GM12878 (cell line): Measurements from ENCODE around the gene CFI.

Experiments used
- BACH1 ChIP-seq: fragments of 450-650 bp; IDR thresholded peaks from 2 replicates; pipeline ENCODE4 v1.6.1; 2017; ENCODE audit warnings: mild to moderate bottlenecking, borderline replicate concordance
- CBX3 ChIP-seq: fragments of 200-600 bp; sonication (generic); IDR thresholded peaks from 2 replicates; pipeline ENCODE4 v1.6.1; 2016; ENCODE audit warnings: low read depth, borderline replicate concordance
- CHD4 ChIP-seq: fragments of 200-600 bp; sonication (generic); IDR thresholded peaks from 2 replicates; pipeline ENCODE4 v1.6.1; 2016; ENCODE audit warnings: mild to moderate bottlenecking
- MYC ChIP-seq: IDR thresholded peaks from 2 replicates; pipeline ENCODE4 v1.6.1; 2011; ENCODE audit warnings: mild to moderate bottlenecking, low read length, moderate library complexity, inconsistent platforms; ENCODE audit not compliant: insufficient read depth, insufficient replicate concordance, insufficient read length, severe bottlenecking
- NBN ChIP-seq: fragments of 450-650 bp; IDR thresholded peaks from 2 replicates; pipeline ENCODE4 v1.6.1; 2016
- POLR2A ChIP-seq: IDR thresholded peaks from 2 replicates; pipeline ENCODE4 v1.6.1; 2011; ENCODE audit warnings: low read depth, mild to moderate bottlenecking, low read length
- RAD21 ChIP-seq: IDR thresholded peaks from 2 replicates; pipeline ENCODE4 v1.6.1; 2011; ENCODE audit warnings: mild to moderate bottlenecking, low read depth, low read length, moderate library complexity; ENCODE audit not compliant: insufficient read depth
- ZBED1 ChIP-seq: IDR thresholded peaks from 2 replicates; pipeline ENCODE4 v1.6.1; 2016; ENCODE audit warnings: borderline replicate concordance
- ZZZ3 ChIP-seq: IDR thresholded peaks from 2 replicates; pipeline ENCODE4 v1.6.1; 2011; ENCODE audit warnings: low read depth; ENCODE audit not compliant: control insufficient read depth, insufficient read length
- TF ChIP-seq, protein P1 (sequence below): IDR thresholded peaks from 2 replicates; pipeline ENCODE4 v1.6.1; 2011; ENCODE audit warnings: mild to moderate bottlenecking, low read depth, low read length, moderate library complexity; ENCODE audit not compliant: insufficient replicate concordance
- TF ChIP-seq, protein P2 (sequence below), 3 experiments: IDR thresholded peaks in 2 of 3; conservative IDR thresholded peaks in 1 of 3; 2 replicates each; pipeline ENCODE4 v1.5.1; 2011; ENCODE audit warnings: low read depth in 3 of 3, low read length in 3 of 3, mild to moderate bottlenecking in 3 of 3, control low read depth in 2 of 3, moderate library complexity in 2 of 3, inconsistent platforms in 1 of 3, mixed read lengths in 1 of 3; ENCODE audit not compliant: control insufficient read depth in 2 of 3, insufficient read depth in 1 of 3; ENCODE audit errors: extremely low read depth in 1 of 3
- TF ChIP-seq, protein P3 (sequence below): IDR thresholded peaks from 2 replicates; pipeline ENCODE4 v1.6.1; 2012; ENCODE audit warnings: low read depth, low read length, improper control_type of control experiment

DNA sequence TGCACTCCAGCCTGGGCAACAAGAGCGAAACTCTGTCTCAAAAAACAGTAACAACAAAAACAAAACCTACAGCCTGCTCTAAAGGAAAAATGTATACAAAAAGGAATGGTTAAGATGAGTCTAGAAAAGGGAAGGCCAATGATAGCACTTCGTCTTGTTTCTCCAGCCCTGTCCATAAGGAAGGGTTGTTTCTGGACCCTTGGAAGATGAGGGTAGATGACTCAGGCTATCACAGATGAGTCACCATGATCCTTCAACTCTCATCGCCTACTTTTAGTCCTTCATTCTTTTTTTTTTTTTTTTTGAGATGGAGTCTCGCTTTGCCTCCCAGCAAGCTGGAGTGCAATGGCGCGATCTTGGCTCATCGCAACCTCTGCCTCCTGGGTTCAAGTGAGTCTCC, 80.8 kb downstream of the CFI start:
- TF ChIP-seq POLR2A (no peak), MYC (no peak), CHD4 (no peak), NBN (no peak), RAD21 (no peak), ZZZ3 (no peak), ZBED1 (no peak), CBX3 (no peak), BACH1 (no peak)
- TF ChIP-seq, protein P1, sequence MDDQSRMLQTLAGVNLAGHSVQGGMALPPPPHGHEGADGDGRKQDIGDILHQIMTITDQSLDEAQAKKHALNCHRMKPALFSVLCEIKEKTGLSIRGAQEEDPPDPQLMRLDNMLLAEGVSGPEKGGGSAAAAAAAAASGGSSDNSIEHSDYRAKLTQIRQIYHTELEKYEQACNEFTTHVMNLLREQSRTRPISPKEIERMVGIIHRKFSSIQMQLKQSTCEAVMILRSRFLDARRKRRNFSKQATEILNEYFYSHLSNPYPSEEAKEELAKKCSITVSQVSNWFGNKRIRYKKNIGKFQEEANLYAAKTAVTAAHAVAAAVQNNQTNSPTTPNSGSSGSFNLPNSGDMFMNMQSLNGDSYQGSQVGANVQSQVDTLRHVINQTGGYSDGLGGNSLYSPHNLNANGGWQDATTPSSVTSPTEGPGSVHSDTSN = no peak
- TF ChIP-seq, protein P2, sequence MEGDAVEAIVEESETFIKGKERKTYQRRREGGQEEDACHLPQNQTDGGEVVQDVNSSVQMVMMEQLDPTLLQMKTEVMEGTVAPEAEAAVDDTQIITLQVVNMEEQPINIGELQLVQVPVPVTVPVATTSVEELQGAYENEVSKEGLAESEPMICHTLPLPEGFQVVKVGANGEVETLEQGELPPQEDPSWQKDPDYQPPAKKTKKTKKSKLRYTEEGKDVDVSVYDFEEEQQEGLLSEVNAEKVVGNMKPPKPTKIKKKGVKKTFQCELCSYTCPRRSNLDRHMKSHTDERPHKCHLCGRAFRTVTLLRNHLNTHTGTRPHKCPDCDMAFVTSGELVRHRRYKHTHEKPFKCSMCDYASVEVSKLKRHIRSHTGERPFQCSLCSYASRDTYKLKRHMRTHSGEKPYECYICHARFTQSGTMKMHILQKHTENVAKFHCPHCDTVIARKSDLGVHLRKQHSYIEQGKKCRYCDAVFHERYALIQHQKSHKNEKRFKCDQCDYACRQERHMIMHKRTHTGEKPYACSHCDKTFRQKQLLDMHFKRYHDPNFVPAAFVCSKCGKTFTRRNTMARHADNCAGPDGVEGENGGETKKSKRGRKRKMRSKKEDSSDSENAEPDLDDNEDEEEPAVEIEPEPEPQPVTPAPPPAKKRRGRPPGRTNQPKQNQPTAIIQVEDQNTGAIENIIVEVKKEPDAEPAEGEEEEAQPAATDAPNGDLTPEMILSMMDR (IDR thresholded peaks at IDR 0.05 in 2 of 3, conservative IDR thresholded peaks at IDR 0.05 in 1 of 3; ENCODE audit: control insufficient read depth in 2 of 3, extremely low read depth in 1 of 3, insufficient read depth in 1 of 3, low read depth in 3 of 3, low read length in 3 of 3) = no peak
- TF ChIP-seq, protein P3, sequence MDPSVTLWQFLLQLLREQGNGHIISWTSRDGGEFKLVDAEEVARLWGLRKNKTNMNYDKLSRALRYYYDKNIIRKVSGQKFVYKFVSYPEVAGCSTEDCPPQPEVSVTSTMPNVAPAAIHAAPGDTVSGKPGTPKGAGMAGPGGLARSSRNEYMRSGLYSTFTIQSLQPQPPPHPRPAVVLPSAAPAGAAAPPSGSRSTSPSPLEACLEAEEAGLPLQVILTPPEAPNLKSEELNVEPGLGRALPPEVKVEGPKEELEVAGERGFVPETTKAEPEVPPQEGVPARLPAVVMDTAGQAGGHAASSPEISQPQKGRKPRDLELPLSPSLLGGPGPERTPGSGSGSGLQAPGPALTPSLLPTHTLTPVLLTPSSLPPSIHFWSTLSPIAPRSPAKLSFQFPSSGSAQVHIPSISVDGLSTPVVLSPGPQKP = no peak
